GM12891 (cell line): ENCODE data around the gene ZNF532.

ENCODE experiments used
- PAX5 ChIP-seq: IDR thresholded peaks from 2 replicates; pipeline ENCODE4 v1.6.1; 2011; ENCODE audit warnings: low read length, moderate library complexity, mild to moderate bottlenecking; ENCODE audit not compliant: insufficient read depth, severe bottlenecking
- POLR2A ChIP-seq: IDR thresholded peaks from 2 replicates; pipeline ENCODE4 v1.6.1; 2011; ENCODE audit warnings: low read depth, low read length, control low read depth
- POLR2AphosphoS5 ChIP-seq: IDR thresholded peaks from 2 replicates; pipeline ENCODE4 v1.6.1; 2011; ENCODE audit warnings: low read depth, low read length, control low read depth
- SPI1 ChIP-seq: IDR thresholded peaks from 2 replicates; pipeline ENCODE4 v1.6.1; 2011; ENCODE audit warnings: low read depth, low read length, control low read depth

DNA sequence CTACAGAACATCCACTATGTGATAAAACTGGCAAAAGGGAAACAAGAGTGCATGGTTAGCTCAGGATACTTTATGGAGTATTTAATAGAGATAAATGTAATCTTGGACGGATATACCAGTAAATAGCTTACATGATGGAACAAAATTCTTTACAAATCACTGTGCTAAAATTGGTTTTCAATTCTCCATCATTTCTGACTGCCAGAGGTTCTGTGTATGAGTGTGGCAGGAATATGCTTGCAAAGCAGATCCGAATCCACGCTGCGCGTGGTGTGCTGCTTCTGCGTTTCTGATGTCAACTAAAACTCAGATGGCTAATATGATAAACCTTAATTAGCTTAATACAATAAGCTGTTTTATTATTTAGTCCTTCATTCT, 2.1 kb downstream of the ZNF532 start:
- no peak for TF ChIP-seq POLR2A
- TF ChIP-seq SPI1, result no peak
- TF ChIP-seq POLR2AphosphoS5, result no peak
- no peak for TF ChIP-seq PAX5
